Caco-2 (cell line): ENCODE results near the gene SLC5A2. TPM values are rescaled to one million over a fixed set of nuclear protein-coding genes. Genes with fewer than 3 reads are reported as not detected.

Experiments used
- BruUV-seq: library from RNA; stranded (reverse); fragments of 400-500 nt; replicated peaks from 2 replicates; lab custom pipeline; 2021; lab: Mats Ljungman, UMichigan
- CTCF ChIA-PET: fragments of 300-600 bp; sonication (Branson Sonifier 250); formaldehyde crosslinking; loops from one replicate; lab custom pipeline; 2022; ENCODE audit warnings: antibody characterized with exemption; lab: Charles Lee
- POLR2A ChIA-PET: fragments of 300-600 bp; sonication (Branson Sonifier 250); formaldehyde crosslinking; loops from one replicate; lab custom pipeline; 2022; ENCODE audit warnings: antibody characterized with exemption; lab: Charles Lee
- DNase-seq, 2 experiments: peaks; one replicate each; pipeline versions ENCODE4 v3.0.0 to v3.0.0-alpha.2; 2020 to 2022
- H3K27me3 ChIP-seq: replicated peaks from 2 replicates; pipeline ENCODE4 v1.6.0; 2011; ENCODE audit warnings: low read length; ENCODE audit not compliant: control insufficient read depth, insufficient read depth
- H3K36me3 ChIP-seq: 2 replicates; pipeline ENCODE4 v1.5.1; 2011; ENCODE audit warnings: low read length; ENCODE audit not compliant: control insufficient read depth, insufficient read depth
- H3K4me1 ChIP-seq: fragments of 250-450 bp; sonication (Bioruptor Pico); 2 replicates; pipeline ENCODE4 v1.5.1; 2020; ENCODE audit warnings: mild to moderate bottlenecking
- H3K4me3 ChIP-seq: 2 replicates; pipeline ENCODE4 v1.5.1; 2011; ENCODE audit warnings: low read depth, mild to moderate bottlenecking, control low read depth, low read length
- H3K9me3 ChIP-seq: fragments of 250-450 bp; sonication (Bioruptor Pico); 2 replicates; pipeline ENCODE4 v1.5.1; 2020; ENCODE audit warnings: mild to moderate bottlenecking, moderate library complexity
- H3K27ac Mint-ChIP-seq: one replicate; pipeline ENCODE4 v1.8.0; 2022; ENCODE audit warnings: mixed read lengths; ENCODE audit not compliant: unreplicated experiment
- H3K27me3 Mint-ChIP-seq: one replicate; pipeline ENCODE4 v1.8.0; 2022; ENCODE audit warnings: mixed read lengths; ENCODE audit not compliant: insufficient read depth, unreplicated experiment
- H3K36me3 Mint-ChIP-seq: one replicate; pipeline ENCODE4 v1.8.0; 2022; ENCODE audit warnings: mild to moderate bottlenecking, mixed read lengths; ENCODE audit not compliant: insufficient read depth, unreplicated experiment
- H3K4me1 Mint-ChIP-seq: one replicate; pipeline ENCODE4 v1.8.0; 2022; ENCODE audit warnings: low read depth, mixed read lengths; ENCODE audit not compliant: unreplicated experiment
- H3K4me3 Mint-ChIP-seq: one replicate; pipeline ENCODE4 v1.8.0; 2022; ENCODE audit warnings: mild to moderate bottlenecking, moderate library complexity, mixed read lengths; ENCODE audit not compliant: unreplicated experiment
- H3K9me3 Mint-ChIP-seq: one replicate; pipeline ENCODE4 v1.8.0; 2022; ENCODE audit warnings: mixed read lengths; ENCODE audit not compliant: unreplicated experiment
- intact Hi-C: fragments of 100-400 bp; cut with micrococcal nuclease; formaldehyde crosslinking; loops from one replicate; pipeline ENCODE4 v1.10.0; 2022; ENCODE audit not compliant: unreplicated experiment
- total RNA-seq: library from RNA; stranded (reverse); gene quantifications from 2 replicates; pipeline ENCODE4 v1.2.3, GENCODE V29; 2022
- TF ChIP-seq, protein P1 (sequence below), 2 experiments: fragments of 200-600 bp in 1 of 2; IDR thresholded peaks; 1 replicate in 1 of 2; 2 replicates in 1 of 2; pipeline versions ENCODE4 v1.5.1 to v1.8.0; 2011 to 2022; ENCODE audit warnings: antibody characterized with exemption in 1 of 2, control low read depth in 1 of 2, inconsistent platforms in 1 of 2, low read depth in 1 of 2, low read length in 1 of 2, mild to moderate bottlenecking in 1 of 2, moderate library complexity in 1 of 2; ENCODE audit not compliant: insufficient read depth in 1 of 2, severe bottlenecking in 1 of 2, unreplicated experiment in 1 of 2

SLC5A2 gene
- total RNA-seq, 1 experiment from 2014 or later: 3.0 TPM

DNA sequence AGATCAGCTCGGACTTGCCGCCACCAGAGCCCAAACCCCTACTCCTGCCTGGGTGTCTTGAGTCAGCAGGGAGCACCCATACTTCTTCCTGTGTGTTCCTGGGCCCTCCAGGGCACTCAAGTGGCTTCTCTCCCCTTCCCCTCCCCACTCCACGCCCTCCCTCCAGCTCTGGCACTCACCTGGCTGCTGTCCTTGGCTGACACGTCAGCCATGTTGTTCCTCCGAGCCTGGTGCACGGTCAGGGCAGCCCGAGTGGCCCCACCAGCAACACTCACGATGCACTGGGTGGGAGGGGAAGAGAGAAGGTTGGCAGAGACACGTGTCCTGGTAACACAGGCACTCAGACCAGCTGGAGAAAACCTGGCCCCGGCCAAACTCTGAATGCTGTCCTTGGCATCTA, 13.7 kb downstream of the SLC5A2 start:
- BruUV-seq: no TSS peak
- Mint-ChIP-seq H3K4me3 (no peak overlapping the region), H3K27ac (no peak overlapping the region), H3K4me1 (peaks cover 1% of the 10 kb centered on the region), H3K36me3 (peaks cover 12% of the 10 kb centered on the region), H3K9me3 (no peaks in the 10 kb centered on the region), H3K27me3 (no peaks in the 10 kb centered on the region)
- intact Hi-C loops: no loop called here
- H3K4me1 ChIP-seq: peaks cover 8% of the 10 kb centered on the region
- TF ChIP-seq, protein P1, sequence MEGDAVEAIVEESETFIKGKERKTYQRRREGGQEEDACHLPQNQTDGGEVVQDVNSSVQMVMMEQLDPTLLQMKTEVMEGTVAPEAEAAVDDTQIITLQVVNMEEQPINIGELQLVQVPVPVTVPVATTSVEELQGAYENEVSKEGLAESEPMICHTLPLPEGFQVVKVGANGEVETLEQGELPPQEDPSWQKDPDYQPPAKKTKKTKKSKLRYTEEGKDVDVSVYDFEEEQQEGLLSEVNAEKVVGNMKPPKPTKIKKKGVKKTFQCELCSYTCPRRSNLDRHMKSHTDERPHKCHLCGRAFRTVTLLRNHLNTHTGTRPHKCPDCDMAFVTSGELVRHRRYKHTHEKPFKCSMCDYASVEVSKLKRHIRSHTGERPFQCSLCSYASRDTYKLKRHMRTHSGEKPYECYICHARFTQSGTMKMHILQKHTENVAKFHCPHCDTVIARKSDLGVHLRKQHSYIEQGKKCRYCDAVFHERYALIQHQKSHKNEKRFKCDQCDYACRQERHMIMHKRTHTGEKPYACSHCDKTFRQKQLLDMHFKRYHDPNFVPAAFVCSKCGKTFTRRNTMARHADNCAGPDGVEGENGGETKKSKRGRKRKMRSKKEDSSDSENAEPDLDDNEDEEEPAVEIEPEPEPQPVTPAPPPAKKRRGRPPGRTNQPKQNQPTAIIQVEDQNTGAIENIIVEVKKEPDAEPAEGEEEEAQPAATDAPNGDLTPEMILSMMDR (IDR thresholded peaks at IDR 0.05; ENCODE audit: insufficient read depth in 1 of 2, low read depth in 1 of 2, low read length in 1 of 2, severe bottlenecking in 1 of 2, unreplicated experiment in 1 of 2): no peak
- ChIA-PET POLR2A (no interaction called here), CTCF (no interaction called here)
- no peak for DNase-seq
- H3K36me3 ChIP-seq: peaks cover 2% of the 10 kb centered on the region; the same call in 1 of the 2 replicates
- H3K9me3 ChIP-seq: no peaks in the 10 kb centered on the region
- no peaks in the 10 kb centered on the region for H3K27me3 ChIP-seq
- H3K4me3 ChIP-seq: no peak overlapping the region

DNA sequence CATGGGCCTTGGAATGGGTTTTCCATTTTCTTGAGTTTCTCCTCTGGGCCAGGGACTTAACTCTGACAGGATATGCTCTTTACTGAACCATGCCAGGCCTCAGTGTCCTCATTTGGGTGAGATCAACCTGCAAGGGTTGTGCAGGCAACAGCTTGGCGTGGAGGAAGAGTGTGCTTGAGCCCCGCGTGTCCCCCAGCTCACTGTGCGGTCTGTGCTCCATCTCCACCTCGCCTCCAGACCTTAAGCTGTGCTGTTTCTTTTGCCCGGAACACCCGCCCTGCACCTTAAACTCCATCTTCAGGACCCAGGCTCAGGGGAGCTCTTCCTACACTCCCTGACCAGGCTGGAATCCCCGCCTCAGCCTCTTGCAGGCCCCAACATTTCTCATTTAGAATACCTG, 15.6 kb downstream of the SLC5A2 start:
- no peaks in the 10 kb centered on the region; the same call in 1 of the 2 replicates for H3K36me3 ChIP-seq

DNA sequence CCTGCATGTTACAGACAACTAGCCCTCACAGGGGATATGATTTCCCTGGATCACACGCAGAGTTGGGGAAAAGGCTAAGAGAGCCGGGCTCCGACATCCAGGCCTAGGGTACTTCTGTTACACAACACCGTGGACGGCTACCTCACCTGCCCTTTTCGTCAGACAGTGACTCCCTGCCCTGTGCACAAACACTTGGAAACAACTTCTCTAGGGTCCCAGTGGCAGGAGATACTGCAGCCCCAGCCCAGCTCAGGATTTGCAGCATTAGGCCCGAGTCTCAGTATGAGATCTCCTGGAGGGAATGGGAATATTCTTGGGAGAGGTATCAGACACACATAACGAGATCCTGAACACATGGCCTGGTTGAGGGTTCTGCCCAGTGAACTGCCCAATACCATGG, 17.0 kb downstream of the SLC5A2 start:
- DNase-seq: no peak
- no TSS peak for BruUV-seq
- Histone ChIP-seq H3K27me3 (no peaks in the 10 kb centered on the region), H3K4me1 (peaks cover 14% of the 10 kb centered on the region), H3K4me3 (no peak overlapping the region), H3K36me3 (no peaks in the 10 kb centered on the region), H3K9me3 (no peaks in the 10 kb centered on the region)
- H3K4me3 Mint-ChIP-seq: no peak overlapping the region
- POLR2A ChIA-PET: interaction anchor here (0.5 kb wide), 1 partner anchor 402 kb away, joined by 3 read pairs; no protein-coding TSS in a partner anchor
- H3K36me3 Mint-ChIP-seq: peaks cover 5% of the 10 kb centered on the region
- H3K4me1 Mint-ChIP-seq: peaks cover 6% of the 10 kb centered on the region
- intact Hi-C loops: no loop called here
- no peak overlapping the region for H3K27ac Mint-ChIP-seq
- CTCF ChIA-PET: no interaction called here
- H3K9me3 Mint-ChIP-seq: no peaks in the 10 kb centered on the region
- no peaks in the 10 kb centered on the region for H3K27me3 Mint-ChIP-seq
- TF ChIP-seq, protein P1 (IDR thresholded peaks at IDR 0.05; ENCODE audit: insufficient read depth in 1 of 2, low read depth in 1 of 2, low read length in 1 of 2, severe bottlenecking in 1 of 2, unreplicated experiment in 1 of 2): no peak

More for the DNA sequence above, 15.6 kb downstream of the SLC5A2 start:
- H3K27me3 Mint-ChIP-seq: no peaks in the 10 kb centered on the region
- ChIA-PET CTCF (no interaction called here), POLR2A (no interaction called here)
- no peak overlapping the region for H3K4me3 Mint-ChIP-seq
- peaks cover 6% of the 10 kb centered on the region for H3K4me1 Mint-ChIP-seq
- no peaks in the 10 kb centered on the region for H3K9me3 Mint-ChIP-seq
- H3K36me3 Mint-ChIP-seq: peaks cover 5% of the 10 kb centered on the region
- no peak for DNase-seq
- intact Hi-C loops: no loop called here
- H3K27ac Mint-ChIP-seq: no peak overlapping the region
- Histone ChIP-seq H3K27me3 (no peaks in the 10 kb centered on the region), H3K4me1 (peaks cover 14% of the 10 kb centered on the region), H3K9me3 (no peaks in the 10 kb centered on the region), H3K4me3 (no peak overlapping the region)
- no TSS peak for BruUV-seq
- TF ChIP-seq, protein P1 (IDR thresholded peaks at IDR 0.05; ENCODE audit: insufficient read depth in 1 of 2, low read depth in 1 of 2, low read length in 1 of 2, severe bottlenecking in 1 of 2, unreplicated experiment in 1 of 2): no peak
